Stimulated activated CD8-positive, alpha-beta memory T cell treated with anti-CD3 and anti-CD28 coated beads, Interleukin-15, amount 100 ng/mL, for 4 hours (primary cell): ENCODE data around the gene CELF4.

Experiments
- DNase-seq, 2 donors: peaks; one replicate each; pipeline ENCODE4 v3.0.0-alpha.2; 2020; ENCODE audit warnings: low read depth in 2 of 2

The CELF4 gene

GRCh38 chr18:37225279-37225678 is 340.3 kb downstream of the CELF4 start:
- DNase-seq = no peak

GRCh38 chr18:37222999-37223378 is 342.6 kb downstream of the CELF4 start:
- DNase-seq = no peak

GRCh38 chr18:37222354-37222998 is 343.1 kb downstream of the CELF4 start:
- DNase-seq = no peak

DNA sequence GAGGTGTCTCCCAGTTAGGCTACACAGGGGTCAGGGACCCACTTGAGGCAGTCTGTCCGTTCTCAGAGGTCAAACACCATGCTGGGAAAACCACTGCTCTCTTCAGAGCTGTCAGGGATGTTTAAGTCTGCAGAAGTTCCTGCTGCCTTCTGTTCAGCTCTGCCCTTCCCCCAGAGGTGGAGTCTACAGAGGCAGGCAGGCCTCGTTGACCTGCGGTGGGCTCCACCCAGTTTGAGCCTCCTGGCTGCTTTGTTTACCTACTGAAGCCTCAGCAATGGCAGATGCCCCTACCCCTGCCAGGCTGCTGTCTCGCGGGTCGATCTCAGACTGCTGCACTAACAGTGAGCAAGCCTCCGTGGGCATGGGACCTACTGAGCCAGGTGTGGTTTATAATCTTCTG is 346.3 kb downstream of the CELF4 start:
- no peak for DNase-seq

GRCh38 chr18:37218022-37218590 is 347.5 kb downstream of the CELF4 start:
- DNase-seq = no peak

DNA sequence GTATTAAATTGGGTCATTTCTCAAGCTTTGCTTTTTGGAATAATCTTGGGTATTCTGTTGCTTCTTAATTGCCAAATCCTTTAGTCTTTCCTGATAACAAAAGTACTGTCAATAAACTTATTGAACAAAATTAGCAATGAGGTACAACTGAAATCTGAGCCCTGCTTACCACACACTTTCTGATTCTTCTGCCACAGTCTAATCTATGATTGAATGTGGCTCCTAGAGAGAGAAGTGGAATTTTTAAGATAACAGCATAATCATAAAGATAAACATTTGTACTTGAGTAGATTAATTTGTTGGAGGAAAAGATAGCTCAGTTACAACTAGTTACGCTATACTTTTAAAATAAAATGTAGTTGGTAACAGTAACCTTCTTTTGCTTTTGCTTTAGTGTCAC is 354.8 kb downstream of the CELF4 start:
- DNase-seq = no peak

DNA sequence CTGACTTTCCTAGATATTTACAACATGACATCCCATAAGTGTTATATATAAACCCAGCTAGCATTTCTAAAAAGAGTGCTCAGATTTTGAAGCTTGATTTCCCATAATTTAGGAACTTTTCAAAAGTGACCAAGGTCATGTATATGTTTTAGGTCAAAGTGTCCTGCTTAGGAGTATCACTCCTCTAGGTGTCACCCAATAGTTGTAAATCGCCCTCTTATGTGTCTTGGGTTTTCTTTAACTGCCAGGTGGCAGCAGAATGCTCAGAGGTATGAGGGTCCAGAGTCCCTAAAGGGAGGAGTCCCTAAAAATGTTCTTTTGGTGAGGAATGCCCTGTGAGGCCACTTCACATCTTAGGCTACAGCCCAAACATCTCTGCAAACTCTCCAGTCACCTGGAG is 358.3 kb downstream of the CELF4 start:
- no peak for DNase-seq

DNA sequence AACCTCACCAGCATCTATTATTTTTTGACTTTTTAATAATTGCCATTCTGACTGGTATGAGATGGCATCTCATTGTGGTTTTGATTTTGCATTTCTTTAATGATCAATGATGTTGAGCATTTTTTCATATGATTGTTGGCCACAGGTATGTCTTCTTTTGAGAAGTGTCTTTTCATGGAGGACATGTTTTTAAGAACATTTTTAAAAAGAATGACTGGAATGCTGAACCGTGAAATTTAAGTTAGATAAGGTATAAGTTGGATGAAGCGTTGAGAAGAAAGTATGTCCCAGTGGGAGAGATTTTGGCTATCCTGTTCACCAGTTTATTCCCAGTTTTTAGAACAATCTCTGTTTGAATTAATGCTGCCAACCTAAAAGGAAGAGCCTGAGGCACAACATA is 365.9 kb downstream of the CELF4 start:
- no peak for DNase-seq
